HG02571 (cell line): ENCODE measurements around the gene BMPER.

Experiments
- ATAC-seq: cut with Tn5 transposase; IDR thresholded peaks from one replicate; pipeline ENCODE4 v1.9.1; 2021; ENCODE audit warnings: mild to moderate bottlenecking, moderate library complexity; ENCODE audit not compliant: unreplicated experiment

BMPER gene

DNA sequence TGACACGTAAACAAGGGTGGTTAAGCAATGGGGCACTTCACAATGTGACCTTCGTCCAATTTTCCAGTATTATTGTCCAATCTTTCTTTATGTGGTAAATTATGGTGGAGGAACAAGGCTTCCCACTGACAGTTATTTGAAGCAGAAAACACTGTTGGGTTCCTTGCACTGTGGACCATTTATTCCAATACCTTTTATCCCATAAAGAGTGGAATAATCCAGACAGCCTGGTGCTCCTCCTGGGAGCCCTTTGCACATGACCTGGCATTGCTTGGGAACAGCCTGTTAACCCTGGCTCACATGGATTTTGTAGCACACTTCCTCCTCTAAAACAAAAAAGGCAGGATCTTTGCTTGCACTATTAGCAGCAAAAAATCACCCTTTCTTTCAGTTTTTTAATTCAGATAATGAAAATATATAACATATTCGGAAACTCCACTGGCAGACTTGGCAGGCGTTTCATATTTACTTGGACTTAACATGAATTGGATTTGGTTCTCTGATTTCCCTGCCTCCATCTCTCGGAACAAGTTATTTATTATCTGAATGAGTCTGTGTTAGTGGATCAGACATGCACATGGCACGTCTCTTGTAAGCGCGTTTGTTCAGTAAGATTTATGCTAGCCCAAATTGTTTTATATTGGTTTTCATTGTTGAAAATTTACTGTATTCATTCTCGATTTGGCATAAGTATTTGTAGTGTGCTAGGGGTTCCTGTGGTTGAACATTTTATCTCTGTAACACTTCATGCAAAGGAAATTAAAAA, 59.3 kb downstream of the BMPER start:
- ATAC-seq, result no peak

DNA sequence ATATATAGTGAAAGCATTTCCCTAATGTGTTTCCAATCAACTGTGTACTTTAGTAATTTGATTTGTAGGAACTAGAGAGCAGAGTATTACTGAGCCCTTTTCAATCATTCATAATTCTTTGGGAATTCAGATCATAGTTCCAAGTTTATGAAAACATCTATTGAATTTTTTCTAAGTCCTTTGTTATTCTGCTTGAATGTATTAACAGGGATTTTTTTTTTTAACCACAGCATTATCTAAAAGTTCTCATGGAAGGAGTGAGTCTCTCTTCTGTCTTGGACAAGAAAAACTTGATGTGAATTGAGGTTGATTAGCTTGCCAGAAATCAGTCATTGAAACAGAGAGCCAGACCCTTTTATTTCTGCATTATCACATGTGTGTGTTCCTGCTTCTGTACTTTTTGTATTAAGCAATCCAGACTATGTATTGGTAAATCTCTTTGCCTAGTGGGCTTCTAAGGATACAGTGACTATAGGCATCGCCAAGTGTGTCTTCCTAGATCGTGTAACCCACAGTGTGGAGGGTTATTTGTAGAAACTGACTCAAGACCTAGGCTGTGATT, 59.9 kb downstream of the BMPER start:
- no peak for ATAC-seq

DNA sequence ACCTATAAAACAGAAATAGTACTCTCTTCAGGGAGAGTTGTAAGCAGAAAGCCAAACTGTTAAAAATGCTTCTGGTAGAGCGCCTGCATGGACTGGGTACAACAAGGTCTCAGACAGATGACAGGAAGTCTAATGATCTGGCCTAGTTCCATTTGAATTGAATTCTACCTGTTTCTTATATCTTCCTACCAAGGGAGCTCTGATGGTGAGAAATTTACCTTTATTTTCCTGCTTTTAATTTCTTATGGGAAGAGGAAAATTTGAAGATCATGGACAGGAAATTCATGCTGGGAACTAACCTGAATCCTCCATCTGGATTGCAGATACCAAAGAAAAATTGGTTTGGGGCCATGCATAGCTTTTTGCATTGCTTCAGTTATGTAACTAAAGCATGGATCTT, 63.3 kb downstream of the BMPER start:
- no peak for ATAC-seq

DNA sequence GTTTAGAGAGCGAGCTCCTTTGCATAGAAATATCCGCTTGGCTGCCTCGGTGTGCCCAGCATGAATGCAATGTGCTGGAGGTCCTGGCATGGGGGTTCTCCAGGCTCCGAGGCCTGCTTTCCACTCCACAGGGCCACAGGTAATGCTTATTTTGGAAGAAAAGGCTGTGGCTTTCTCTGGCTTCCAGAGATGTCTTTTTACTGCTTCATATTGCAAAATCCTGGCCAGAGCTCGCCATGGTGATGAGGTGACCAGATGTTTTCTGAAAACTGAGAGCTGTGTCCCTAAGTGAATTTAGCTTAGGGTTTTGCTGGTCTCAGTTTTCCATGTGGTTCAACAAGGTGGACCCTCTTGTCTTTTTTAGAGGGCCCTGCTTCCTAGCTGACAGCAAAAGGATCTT, 65.2 kb downstream of the BMPER start:
- no peak for ATAC-seq

DNA sequence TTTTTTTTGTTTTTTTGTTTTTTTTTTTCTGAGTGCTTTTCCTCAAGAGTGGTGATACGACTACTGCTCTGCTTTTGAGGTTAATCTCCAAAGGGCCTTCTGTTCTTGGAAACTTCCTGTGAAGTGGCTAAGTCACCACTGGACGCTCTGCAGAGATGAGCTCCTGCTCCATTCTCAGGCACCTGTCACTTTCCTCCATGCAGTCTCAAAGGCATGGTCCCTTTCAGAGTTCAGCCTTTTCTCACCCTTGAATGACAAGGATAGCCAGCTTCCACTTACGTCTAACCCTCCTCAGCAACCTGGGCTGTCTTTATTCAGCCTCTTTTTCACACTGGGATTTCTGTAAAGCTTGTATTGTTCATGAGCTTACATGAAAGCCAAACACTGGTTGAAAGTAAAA, 65.8 kb downstream of the BMPER start:
- no peak for ATAC-seq

DNA sequence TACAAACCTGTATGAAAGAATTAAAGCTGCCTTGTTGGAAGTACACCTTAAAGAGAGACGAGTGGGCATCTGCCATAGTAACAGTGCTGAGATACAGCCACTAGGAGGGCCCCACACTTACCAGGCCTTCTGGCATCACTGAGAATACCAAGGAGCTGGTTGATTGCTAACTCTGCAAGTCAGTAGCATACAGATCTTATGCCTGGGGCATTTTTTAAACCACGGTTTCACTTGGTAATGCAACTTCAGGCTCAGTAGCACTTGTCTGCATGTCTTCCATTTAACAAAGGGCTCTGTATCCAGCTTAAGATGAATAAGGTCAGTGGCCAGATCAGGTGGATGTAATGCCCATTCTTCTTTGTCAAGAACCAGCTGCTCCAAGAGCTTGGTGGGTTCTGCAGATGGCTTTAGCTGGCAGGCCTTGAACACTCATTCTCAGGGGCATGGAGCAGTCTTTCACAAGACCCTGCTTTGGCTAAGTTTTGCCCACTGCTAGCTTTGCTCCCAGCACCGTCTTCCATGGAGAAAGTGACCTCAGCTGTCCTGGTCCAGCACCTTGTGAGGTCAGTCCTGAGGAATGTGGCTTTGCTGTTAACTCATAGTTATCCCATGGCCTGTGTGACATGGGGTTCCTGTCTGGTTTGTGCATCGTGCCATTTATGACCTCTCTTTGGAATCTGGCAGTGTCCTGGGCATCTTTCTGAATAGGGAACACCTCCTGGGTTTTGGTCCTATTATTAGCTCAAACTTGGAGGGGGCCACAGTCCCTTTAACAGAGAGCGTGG, 68.1 kb downstream of the BMPER start:
- no peak for ATAC-seq

DNA sequence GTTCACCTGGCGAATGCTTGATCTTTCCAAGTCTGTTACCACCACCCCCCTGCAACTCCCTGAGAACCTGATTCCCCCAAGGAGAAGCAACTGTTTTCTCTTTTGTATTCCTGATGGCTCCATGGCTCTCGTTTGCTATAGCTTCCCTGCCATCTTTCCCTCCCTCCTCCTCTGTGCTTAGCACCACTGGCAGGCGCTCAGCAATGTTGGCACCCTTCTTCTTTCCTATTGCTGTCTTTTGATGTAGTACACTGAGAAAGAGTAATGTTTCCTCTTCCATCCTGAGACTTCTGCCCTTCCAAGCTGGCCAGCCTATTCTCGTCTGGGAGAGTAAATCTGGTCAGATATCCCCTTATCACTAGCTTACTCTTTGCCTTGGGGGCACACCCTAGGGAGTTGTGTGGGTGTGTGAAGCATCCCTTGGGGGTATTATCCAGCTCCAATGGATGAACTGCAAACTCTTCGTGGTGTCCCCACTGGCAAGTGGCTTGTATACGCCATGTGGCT, 74.0 kb downstream of the BMPER start:
- ATAC-seq, result no peak

DNA sequence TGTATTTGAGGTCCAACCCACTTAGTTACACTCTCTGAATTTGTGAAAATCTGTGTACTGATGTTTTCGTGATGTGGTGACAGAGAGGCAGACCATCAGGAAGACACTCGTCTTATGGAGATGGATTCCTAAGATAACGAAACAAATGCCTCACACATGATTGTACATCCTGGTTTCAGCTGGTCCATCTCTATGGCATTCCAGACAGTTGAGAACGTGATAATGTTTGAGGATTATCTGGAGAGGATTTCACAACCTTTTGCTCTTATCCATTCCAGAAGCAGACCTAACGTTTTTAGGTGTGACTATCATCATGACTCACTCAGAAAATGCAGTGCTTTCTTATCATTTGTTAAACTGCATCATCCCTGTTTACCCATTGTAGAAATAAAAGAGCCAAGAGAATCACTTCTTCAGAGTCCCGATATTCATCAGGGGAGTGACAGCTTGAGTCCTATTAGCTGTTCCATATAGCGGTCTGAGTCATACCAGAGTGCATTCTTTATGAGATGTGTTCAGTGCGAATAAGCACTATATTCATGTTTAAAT, 74.5 kb downstream of the BMPER start:
- ATAC-seq, result no peak

DNA sequence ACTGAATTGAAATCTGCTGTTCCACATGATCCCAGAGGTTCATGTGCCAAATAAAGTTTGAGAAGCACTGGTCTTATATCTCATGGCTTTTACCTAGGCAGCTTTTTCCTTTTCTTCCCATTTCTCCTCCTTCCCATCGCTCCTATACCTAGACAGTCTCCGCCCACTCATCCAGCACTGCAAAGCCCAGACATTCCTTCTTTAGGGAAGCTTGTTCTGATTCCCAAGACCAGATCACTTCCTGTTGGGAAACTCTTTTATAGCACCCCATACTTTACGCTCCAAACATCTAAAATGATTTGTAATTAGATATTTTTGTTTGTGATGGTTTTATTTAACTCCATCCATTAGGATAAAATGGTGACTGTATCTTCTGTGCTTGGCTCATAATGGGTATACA, 75.9 kb downstream of the BMPER start:
- no peak for ATAC-seq

DNA sequence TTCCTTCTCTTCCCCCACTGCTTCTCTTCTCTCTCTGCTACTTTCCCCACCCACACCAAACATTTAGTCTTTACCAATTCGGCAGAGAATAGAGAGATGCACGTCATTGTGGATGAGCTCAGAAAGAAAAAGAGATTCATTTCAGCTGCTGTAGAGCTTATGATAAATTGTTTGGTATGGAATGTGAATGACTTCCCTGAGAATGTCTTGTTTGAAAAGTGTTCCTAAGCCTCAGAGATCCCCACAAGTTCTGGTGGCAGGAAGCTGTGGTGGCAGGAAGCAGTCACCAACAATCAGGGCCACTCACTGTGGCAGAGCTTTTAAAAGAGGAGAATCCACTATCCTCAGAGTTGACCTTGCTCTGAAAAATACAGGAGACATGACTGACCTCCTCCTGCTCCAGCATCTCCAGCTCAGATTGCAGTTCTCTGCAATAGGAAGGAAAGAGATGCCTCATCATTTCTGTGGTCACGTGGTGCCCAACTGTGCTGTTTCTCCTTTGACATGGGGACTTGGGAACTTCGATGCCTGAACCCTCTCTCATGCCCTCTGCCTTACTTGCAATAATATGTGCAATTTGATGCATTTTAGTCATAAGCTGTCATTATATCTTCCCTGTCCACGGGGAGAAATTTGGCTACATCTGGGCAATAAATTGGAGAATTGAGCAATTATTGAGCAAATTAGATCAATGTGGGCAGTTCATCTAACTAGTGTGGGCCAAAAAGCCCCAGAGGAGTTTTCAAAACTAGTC, 76.5 kb downstream of the BMPER start:
- no peak for ATAC-seq

DNA sequence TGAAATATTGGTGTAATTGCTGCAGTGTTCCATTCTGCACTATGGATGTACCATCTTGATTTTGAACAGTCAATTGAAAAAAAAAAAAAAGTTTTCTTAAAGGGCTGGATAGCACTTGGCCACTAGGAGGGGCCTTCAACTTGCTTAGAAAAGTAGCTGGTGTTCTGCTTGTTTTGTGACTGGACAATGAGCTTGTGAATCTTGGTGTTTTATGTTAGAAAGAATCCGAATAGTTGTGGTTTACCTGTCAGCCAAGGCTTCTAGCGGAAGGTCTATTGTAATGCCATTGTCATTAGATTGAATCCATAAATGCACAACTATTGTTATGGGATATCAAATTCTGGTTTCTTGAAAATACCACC, 77.1 kb downstream of the BMPER start:
- ATAC-seq, result no peak

DNA sequence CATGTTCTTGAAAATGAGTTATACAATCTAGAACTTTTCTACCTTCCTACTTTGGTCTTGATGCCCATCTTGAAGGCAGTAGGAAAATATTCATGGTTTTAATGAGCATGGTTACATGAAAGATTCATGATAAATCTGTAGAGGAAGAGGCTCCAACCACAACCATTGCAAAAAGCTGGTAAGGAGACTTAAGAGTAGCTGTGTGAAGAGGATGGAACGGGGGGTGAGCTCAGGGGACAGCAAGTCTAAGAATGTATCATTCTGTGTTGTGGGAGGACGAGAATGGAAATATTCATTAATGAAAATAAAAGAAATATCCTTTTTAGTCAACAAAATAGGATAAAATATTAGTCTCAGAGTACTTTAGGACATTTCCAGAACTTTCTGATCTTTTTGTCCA, 81.1 kb downstream of the BMPER start:
- ATAC-seq, result no peak

DNA sequence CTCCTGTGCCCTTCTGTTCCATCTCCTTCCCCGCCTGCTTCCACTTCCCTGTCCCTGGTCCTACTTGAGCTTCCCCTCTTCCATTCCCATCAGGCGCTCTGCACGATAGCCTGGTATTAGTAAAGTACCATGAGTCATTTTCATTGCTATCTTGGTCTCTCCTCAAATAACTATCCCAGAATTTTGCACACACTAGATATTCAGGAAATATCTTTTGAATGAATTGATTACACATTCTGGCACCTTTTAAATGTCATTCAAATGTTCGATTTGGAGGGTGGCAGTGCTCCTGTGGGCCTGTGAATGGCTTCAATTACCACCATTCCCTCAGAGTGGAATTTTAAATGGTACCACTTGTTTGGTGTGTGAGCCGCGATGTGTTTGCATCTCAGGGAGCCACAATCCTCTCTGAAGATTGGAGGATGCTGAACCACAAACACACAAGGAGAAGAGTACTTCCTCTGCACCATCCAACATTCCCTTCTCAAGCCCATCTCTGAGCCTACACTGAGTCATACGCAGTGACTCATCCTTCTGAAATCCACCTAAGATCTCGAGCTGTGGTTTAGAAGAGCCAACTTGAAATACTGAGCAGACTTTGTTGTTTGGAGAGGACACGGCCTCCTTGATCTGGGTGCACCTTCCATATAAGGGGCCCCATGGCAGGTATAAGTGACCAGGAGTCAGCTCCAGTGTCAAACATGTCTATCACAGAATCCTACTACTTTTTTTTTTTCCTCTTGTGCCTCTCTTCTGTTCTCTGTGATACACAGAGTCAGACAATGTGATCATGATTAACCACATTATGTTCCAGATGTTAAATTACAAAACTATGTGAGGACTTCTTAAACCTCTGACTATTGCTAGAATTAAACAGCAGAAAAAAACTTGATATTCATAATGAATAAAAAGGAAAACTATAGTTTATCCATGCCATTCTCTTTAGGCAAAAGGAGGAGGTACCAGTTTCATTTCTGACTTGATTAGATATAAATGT, 81.9 kb downstream of the BMPER start:
- ATAC-seq, result no peak

DNA sequence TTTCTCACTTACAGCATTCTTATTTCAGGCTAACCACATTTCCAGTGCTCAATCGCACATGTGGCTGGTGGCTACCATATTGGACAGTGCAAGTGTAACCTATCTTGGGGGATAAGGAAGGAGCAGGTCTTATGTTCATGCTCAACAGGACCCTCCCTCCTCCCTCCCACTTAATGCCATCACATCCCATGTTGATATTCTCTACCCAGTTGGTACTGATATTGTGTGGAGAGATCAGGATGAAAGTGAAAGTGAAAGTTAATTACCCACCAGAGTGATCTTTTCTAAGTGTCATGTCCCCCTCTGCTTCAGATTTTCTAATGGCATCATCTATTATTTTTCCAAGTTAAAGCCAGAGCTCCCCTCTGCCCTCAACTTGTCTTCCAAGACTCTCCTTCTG, 91.6 kb downstream of the BMPER start:
- no peak for ATAC-seq

DNA sequence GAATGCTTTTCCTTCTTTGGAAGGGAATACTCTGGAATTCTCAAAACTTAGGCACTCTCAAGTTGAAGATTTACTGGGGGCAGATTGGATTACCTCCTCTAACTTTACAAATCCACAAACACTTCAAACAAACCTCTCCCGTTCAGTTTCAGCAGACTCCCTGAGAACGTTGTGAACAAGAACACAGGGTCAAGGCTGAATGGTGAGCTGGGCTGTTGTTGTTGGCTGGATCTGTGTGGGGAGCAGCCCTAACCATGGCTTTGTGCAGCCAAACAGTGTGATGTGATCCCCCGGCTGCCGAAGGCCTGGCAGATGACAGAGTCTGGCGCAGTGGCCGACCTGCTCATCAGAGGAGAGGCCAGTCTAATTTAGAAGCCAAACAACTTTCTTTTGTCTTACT, 93.1 kb downstream of the BMPER start:
- ATAC-seq, result no peak

DNA sequence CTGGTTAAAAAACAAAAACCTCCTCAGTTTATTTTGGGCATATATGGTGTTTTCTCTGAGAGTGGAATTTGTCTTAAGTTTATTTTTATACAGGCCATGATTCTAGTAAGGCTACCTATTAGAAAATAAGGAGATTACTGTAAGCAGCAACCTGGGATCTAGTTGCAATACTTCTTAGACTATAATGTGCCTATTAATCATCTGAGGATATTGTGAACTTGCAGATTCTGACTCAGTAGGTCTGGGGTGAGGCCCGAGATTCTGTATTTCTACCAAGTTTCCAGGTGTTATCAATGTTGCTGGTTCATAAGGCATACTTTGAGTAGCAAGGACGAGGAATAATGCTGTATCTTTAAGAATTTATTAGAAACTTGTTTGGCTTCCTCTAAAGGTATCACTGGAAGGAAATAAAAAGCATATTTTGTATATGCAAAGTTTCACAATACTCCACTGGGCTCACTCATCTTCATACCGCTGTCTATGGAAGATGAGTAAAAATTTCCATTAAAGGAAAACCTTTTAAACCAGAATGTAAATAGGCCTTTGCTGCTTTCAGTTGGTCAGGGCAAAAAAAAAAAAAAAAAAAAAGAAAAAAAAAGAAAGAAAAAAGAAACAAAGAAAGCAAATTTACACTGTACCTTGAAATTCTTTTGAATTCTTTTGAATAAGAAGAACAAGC, 105.8 kb downstream of the BMPER start:
- ATAC-seq, result no peak

DNA sequence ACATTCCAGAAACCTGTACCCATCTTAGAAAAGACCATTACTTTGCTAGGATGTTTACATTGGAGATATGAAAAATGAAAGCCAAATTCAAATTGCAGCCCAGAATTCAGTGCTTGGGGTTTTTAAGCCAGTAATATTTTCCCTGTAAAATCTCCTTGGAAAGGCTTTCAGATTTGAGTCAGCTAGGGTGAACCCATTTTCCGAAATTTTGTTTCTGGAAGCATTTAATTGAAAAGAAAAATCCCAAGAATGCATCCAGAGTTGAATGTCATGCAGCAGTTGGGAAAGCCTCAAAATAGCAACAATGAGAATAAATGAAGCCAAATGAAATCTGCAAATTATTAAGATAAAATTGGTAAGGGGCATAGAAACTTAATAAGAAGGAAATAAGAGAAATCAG, 106.4 kb downstream of the BMPER start:
- ATAC-seq, result no peak

DNA sequence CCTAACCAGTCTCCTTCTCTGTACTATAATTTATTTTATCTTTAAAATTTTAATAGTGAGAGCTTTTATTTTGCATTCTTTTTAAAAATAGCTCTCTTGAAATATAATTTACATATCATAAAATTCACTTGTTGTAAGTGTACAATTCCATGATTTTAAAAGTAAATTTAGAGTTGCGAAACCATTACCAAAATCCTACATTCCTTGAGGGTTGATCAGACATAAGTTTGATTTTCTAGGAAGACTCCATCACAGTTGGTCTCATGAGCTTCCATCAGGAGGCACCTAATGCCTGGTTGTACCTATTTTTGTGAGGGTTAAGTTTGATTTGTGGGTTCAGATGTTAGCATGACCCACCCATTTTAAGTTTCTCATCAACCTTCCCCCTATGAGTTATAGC, 108.1 kb downstream of the BMPER start:
- ATAC-seq, result no peak

DNA sequence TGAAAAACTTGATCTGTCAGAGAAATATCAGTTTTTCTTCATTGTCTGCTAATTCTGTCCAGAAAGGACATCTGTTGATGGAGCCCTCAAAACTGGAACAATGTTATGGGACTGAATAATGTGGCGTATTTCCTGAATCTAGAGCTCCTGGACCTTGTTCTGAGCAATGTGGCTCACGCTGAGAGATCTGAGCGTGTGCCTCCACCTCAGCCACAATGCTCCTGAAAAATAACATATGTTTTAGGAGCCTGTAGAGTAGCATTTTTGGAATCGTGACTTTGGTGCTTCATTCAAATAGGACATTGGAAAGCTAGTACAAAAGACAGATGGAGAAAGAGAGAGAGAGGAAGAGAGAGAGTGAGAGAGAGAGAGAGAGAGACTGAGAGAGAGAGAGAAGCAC, 110.3 kb downstream of the BMPER start:
- ATAC-seq, result no peak
